OCI-LY3 (cell line): Measurements from ENCODE around the gene PRAC2.

Experiments
- H2AFZ ChIP-seq: fragments of 200-600, 300-600 bp; shearing (Covaris generic); 2 replicates; pipeline ENCODE4 v1.6.0; 2014; ENCODE audit warnings: antibody characterized with exemption, low read depth, low read length
- H3K27ac ChIP-seq: fragments of 200-600, 300-600 bp; sonication (generic); 2 replicates; pipeline ENCODE4 v1.5.1; 2014; ENCODE audit warnings: mild to moderate bottlenecking, low read length, moderate library complexity, mixed read lengths
- H3K27me3 ChIP-seq: fragments of 200-600, 300-600 bp; sonication (generic); 2 replicates; pipeline ENCODE4 v1.6.1; 2014; ENCODE audit warnings: low read depth, low read length, mixed read lengths
- H3K36me3 ChIP-seq: fragments of 200-600, 300-600 bp; sonication (generic); replicated peaks from 2 replicates; pipeline ENCODE3; 2014; ENCODE audit warnings: low read depth, low read length, mixed read lengths
- H3K4me1 ChIP-seq: fragments of 300-600, 200-600 bp; sonication (generic); 2 replicates; pipeline ENCODE4 v1.6.1; 2014; ENCODE audit warnings: low read length, mixed read lengths
- H3K4me2 ChIP-seq: fragments of 200-600, 300-600 bp; sonication (generic); 2 replicates; pipeline ENCODE4 v1.6.1; 2014; ENCODE audit warnings: low read length, mixed read lengths
- H3K4me3 ChIP-seq: fragments of 300-600, 200-600 bp; sonication (generic); 2 replicates; pipeline ENCODE4 v1.5.1; 2014; ENCODE audit warnings: antibody characterized with exemption, mild to moderate bottlenecking, low read length, moderate library complexity
- H3K79me2 ChIP-seq: fragments of 300-600, 200-600 bp; shearing (Covaris generic); 2 replicates; pipeline ENCODE4 v1.6.1; 2014; ENCODE audit warnings: mild to moderate bottlenecking, low read length, mixed read lengths
- H3K9ac ChIP-seq: fragments of 300-600, 200-600 bp; shearing (Covaris generic); 2 replicates; pipeline ENCODE4 v1.6.0; 2014; ENCODE audit warnings: mild to moderate bottlenecking, low read length, moderate library complexity
- H3K9me3 ChIP-seq: fragments of 200-600, 300-600 bp; shearing (Covaris generic); 2 replicates; pipeline ENCODE4 v1.6.1; 2014; ENCODE audit warnings: low read length, mixed read lengths; ENCODE audit not compliant: insufficient read depth
- H4K20me1 ChIP-seq: fragments of 200-600, 300-600 bp; sonication (generic); 2 replicates; pipeline ENCODE4 v1.6.1; 2016; ENCODE audit warnings: low read length, mixed read lengths; ENCODE audit not compliant: insufficient read depth
- EZH2phosphoT487 ChIP-seq: fragments of 200-600 bp; shearing (Covaris generic); IDR thresholded peaks from 2 replicates; pipeline ENCODE4 v1.6.1; 2018; ENCODE audit warnings: antibody characterized with exemption, mixed run types, low read depth
- TF ChIP-seq, protein P1 (sequence below): fragments of 200-600, 300-600 bp; sonication (generic); IDR thresholded peaks from 2 replicates; pipeline ENCODE4 v1.5.1; 2014; ENCODE audit warnings: antibody characterized with exemption, low read length, low read depth

PRAC2 gene

GRCh38 chr17:48730240-48730550 is 7.2 kb downstream of the PRAC2 start:
- Histone ChIP-seq H3K9ac (no peak overlapping the region), H2AFZ (no peak overlapping the region), H3K79me2 (no peaks in the 10 kb centered on the region), H3K4me3 (no peak overlapping the region), H3K4me1 (peaks cover 9% of the 10 kb centered on the region; the same call in 1 of the 2 replicates), H3K36me3 (no peaks in the 10 kb centered on the region), H3K27me3 (peaks cover 15% of the 10 kb centered on the region), H3K9me3 (no peaks in the 10 kb centered on the region), H3K27ac (no peak overlapping the region), H4K20me1 (no peaks in the 10 kb centered on the region), H3K4me2 (no peak overlapping the region)
- TF ChIP-seq, protein P1, sequence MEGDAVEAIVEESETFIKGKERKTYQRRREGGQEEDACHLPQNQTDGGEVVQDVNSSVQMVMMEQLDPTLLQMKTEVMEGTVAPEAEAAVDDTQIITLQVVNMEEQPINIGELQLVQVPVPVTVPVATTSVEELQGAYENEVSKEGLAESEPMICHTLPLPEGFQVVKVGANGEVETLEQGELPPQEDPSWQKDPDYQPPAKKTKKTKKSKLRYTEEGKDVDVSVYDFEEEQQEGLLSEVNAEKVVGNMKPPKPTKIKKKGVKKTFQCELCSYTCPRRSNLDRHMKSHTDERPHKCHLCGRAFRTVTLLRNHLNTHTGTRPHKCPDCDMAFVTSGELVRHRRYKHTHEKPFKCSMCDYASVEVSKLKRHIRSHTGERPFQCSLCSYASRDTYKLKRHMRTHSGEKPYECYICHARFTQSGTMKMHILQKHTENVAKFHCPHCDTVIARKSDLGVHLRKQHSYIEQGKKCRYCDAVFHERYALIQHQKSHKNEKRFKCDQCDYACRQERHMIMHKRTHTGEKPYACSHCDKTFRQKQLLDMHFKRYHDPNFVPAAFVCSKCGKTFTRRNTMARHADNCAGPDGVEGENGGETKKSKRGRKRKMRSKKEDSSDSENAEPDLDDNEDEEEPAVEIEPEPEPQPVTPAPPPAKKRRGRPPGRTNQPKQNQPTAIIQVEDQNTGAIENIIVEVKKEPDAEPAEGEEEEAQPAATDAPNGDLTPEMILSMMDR, result no peak
- TF ChIP-seq EZH2phosphoT487, result no peak

DNA sequence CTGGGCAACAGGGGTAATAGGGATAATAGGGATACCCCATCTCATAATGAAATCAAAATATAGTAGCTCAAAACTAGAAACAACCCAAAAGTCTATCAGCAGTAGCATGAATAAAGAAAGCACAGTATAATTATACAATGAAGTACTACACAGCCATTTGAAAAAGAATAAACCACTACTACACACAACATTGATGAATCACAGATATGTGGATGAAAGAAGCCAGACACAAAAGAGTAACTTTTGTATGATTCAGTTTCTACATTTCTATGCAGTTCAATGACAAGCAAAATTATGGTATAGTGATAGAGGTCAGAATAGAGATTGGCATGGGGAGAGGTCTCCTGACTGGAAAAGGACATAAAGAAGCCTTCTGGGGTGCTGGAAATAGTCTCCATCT is 8.4 kb downstream of the PRAC2 start:
- no peak for TF ChIP-seq EZH2phosphoT487
- TF ChIP-seq, protein P1, result no peak
- Histone ChIP-seq H3K36me3 (no peaks in the 10 kb centered on the region), H3K4me2 (no peak overlapping the region), H3K27me3 (peaks cover 27% of the 10 kb centered on the region), H3K4me1 (peaks cover 9% of the 10 kb centered on the region; the same call in 1 of the 2 replicates), H3K9me3 (no peaks in the 10 kb centered on the region), H2AFZ (no peak overlapping the region), H3K4me3 (no peak overlapping the region), H4K20me1 (no peaks in the 10 kb centered on the region), H3K9ac (no peak overlapping the region), H3K27ac (no peak overlapping the region), H3K79me2 (no peaks in the 10 kb centered on the region)

GRCh38 chr17:48732688-48733629 is 10.0 kb downstream of the PRAC2 start:
- Histone ChIP-seq H3K4me3 (no peak overlapping the region), H3K27me3 (peaks cover 32% of the 10 kb centered on the region), H3K4me2 (no peak overlapping the region), H3K9me3 (no peaks in the 10 kb centered on the region), H3K79me2 (no peaks in the 10 kb centered on the region), H3K4me1 (peaks cover 9% of the 10 kb centered on the region; the same call in 1 of the 2 replicates), H3K36me3 (no peaks in the 10 kb centered on the region), H4K20me1 (no peaks in the 10 kb centered on the region), H3K27ac (no peak overlapping the region), H2AFZ (no peak overlapping the region), H3K9ac (no peak overlapping the region)
- TF ChIP-seq EZH2phosphoT487, result no peak
- TF ChIP-seq, protein P1, result no peak

- Histone ChIP-seq H3K36me3 (no peaks in the 10 kb centered on the region), H3K4me2 (no peak overlapping the region), H3K9ac (no peak overlapping the region), H3K9me3 (no peaks in the 10 kb centered on the region), H4K20me1 (no peaks in the 10 kb centered on the region), H3K27me3 (peaks cover 41% of the 10 kb centered on the region), H3K79me2 (no peaks in the 10 kb centered on the region), H3K4me3 (no peak overlapping the region), H3K27ac (no peak overlapping the region), H2AFZ (no peak overlapping the region), H3K4me1 (peaks cover 9% of the 10 kb centered on the region; the same call in 1 of the 2 replicates)
- TF ChIP-seq, protein P1, result no peak
- TF ChIP-seq EZH2phosphoT487, result no peak
Observed at GRCh38 chr17:48733632-48734328, 10.8 kb downstream of the PRAC2 start.
